GM12864 (cell line): ENCODE measurements around the gene HOXC13.

Experiments used
- DNase-seq: peaks from one replicate; pipeline ENCODE4 v3.0.0-alpha.2; 2011; ENCODE audit warnings: low read depth
- H3K4me3 ChIP-seq: 2 replicates; pipeline ENCODE4 v1.5.1; 2011; ENCODE audit warnings: mild to moderate bottlenecking, low read depth, low read length, control low read depth
- CTCF ChIP-seq: IDR thresholded peaks from 2 replicates; pipeline ENCODE4 v1.5.1; 2011; ENCODE audit warnings: low read depth, mild to moderate bottlenecking, moderate library complexity, low read length, control low read depth, inconsistent platforms; ENCODE audit errors: missing control alignments

Gene HOXC13

DNA sequence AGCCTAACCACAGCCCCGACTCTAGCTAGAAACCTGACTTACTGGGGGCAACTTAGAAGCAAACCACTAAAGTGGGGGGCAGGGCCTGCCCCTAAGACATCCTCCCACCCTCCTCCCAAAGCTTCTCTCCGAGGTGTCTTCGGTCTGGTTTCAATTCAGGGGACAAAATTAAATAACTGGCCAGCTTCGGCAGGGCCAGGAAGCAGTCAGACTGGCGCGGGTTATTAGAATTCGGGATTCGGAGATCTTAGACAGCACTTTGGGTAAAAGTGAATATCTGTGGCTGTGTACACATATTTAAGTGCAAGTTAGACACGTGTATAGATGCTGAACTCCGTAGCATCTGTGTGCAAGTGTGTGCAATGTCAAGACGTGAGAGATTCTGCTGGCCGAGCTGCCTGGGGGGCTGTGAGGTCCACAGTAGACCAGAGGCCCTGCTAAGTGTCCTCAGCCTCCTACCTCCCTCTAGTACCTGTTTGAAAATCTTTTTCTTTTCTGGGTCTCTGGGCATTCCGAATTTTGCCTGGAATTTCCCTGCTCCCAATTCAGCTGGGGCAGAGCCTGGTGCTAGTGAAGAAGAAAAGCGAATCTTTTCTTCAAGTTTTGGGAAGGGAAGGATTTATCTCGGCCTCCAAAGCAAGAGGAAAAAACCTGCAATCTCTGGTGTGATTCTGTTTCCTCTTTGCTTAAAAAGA, 42.3 kb downstream of the HOXC13 start:
- no peak for TF ChIP-seq CTCF
- H3K4me3 ChIP-seq: no peak overlapping the region

DNA sequence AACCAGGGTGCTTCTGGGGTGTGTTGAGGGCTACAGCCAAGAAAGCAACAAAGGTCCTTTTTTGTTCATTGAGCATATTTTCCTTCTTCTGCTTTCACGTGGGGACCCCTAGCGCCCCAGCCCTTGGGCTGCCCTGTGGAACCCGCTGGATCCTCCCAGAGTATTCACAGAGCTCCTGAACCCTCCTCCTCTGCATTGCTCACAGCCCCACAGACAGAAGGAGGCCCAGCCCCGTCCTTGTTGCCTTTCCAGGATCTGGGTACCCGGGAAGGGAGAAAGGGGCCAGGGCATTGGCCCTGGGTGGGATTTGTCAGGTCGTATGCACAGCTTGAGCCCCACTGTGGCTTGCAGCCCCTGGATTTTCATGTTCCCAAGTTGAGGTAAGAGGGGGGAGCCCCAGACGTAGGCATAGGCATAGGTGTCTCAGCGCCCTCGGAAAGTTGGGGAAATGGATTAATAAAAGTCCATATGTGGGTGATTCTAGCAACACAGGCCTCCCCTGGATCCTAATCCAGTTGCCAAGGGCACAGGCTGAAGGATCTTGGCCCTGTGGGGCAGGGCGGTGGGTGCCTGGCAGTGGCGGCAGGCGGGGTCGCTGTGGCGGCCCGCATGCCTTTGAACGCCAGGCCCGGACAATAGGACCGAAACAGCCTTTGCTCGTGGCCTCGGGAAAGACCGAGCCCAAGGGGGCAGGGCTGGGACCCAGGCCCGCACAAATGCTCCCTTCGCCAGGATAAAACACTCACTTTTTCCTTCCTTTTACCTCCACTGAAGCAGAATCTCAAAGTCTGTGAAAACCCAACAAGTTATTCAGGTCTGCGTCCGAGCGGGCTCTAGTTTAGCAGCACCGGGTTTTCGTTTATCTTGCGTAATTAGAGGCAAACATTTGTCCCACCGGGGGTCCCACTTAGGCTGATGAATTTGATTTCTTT, 43.3 kb downstream of the HOXC13 start:
- no peak for DNase-seq
- H3K4me3 ChIP-seq: no peak overlapping the region
- TF ChIP-seq CTCF: no peak

More for the DNA sequence above, 42.3 kb downstream of the HOXC13 start:
- no peak for DNase-seq

DNA sequence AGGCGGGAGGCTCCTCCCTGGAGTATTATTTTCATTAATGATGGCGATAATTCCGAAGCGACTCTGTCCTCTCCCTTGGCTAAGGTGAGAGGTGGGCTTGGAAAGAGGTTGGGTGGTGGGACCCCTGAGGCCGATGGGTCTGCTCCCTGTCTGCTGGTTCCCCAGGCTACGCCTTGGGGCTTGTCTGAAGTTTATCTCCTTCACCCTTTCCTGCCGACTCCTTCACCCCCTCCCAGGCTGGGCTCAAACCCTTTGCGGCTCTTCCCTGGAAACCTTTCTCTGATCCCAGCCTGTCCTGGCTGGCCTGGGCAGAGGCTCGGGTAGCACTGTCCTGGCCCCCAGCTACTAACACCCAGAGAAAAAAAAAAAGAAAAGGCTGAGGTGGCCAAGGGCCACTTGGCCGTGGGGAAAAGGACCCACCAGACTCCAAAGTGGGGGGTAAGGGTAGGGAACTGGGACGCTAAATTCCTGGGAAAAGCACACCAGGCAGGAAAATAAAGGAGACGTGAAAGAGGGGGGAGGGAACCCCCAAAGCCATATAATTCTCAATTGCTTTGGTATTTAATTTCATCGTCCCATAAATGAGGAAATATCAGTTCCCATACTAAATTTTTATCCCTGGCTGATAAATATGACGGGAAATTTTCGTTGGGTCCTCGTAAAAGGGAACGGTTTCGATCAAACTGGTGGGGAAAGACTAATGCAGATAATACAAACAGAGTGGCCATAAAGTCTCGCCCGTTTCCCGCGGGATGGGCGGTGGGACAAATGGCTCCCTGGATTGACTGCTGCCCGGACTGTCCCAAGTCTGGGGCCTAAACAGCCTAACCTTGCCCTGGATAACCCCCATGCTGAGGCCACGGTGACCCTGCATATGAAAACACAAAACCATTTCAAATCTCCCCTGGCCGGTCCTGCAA, 44.3 kb downstream of the HOXC13 start:
- H3K4me3 ChIP-seq: no peak overlapping the region
- no peak for DNase-seq
- TF ChIP-seq CTCF: no peak

DNA sequence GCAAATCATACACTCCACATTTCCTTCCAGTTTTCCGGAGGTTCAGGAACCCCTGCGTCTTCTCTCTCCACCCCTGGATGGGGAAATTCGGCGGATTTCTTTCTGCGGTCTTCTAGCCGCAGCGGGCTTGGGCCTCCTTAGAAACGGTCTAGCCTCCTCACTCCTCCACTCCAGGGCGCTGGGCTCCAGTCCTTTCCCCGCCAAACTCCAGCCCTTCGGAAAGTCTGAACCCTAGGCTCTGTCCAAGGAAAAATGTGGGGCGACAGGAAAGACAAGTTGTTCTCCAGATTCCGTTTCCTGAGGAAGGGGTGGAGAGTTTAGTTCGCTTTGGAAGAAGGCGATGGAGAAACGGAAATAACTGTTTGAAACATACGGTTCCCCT, 44.9 kb downstream of the HOXC13 start:
- TF ChIP-seq CTCF: no peak
- H3K4me3 ChIP-seq: no peak overlapping the region
- DNase-seq: no peak

DNA sequence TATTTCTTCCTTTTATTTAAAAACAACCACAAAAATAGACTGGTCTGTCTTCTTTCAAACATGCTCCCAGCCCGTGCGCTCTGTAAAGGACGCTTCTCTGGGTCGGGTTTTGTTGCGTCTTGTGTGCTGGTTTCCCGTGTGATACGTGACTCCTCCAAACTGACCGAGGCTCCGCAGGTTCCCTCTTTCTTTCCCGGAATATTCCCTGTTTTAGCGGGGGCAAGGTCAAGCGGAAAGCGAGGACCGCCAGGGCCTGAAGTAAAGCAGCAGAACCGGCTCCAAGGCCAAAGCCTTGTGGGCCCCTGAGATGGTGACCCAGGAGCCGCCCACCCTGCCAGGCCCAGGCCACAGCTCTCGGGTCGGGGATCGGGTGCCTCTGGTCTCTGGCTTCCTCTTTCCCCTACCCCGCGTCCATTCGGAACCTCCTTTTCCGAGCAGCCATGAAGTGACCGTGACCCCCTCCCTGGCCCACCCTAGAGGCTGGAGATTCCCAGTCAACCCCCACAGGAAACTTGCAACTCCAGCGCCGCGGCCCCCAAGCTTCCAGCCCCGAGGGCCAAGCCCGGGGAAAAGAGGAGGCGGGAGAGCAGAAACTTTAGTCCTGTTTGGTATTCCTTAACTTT, 45.4 kb downstream of the HOXC13 start:
- H3K4me3 ChIP-seq: no peak overlapping the region
- TF ChIP-seq CTCF: no peak
- DNase-seq: no peak

- H3K4me3 ChIP-seq: no peak within 1 kb of the TSS
- peak; percentile 77 for TF ChIP-seq CTCF
- no peak for DNase-seq
Observed at GRCh38 chr12:53984901-53985691, 46.5 kb downstream of the HOXC13 start, which contains the start of gene HOXC10. Gene HOXC10 (plus strand): TSS chr12:53985146. CDS start chr12:53985260, 114 bp downstream.
